OCI-LY1 (cell line): ENCODE data around the gene SLC23A2.
A peak's percentile ranks its signal among the peaks of the same experiment; 100 is the strongest.

Experiments
- H2AFZ ChIP-seq: fragments of 200-600 bp; sonication (generic), shearing (Covaris generic); 2 replicates; pipeline ENCODE4 v1.6.0; 2014; ENCODE audit warnings: antibody characterized with exemption, mild to moderate bottlenecking, low read length
- H3F3A ChIP-seq: fragments of 200-600 bp; sonication (generic), shearing (Covaris generic); 2 replicates; pipeline ENCODE4 v1.6.0; 2014; ENCODE audit warnings: mild to moderate bottlenecking, antibody characterized with exemption, low read length, moderate library complexity; ENCODE audit not compliant: insufficient read depth
- H3K27ac ChIP-seq: fragments of 200-600 bp; sonication (generic); 2 replicates; pipeline ENCODE4 v1.5.1; 2014; ENCODE audit warnings: low read length, mixed run types, mild to moderate bottlenecking, low read depth; ENCODE audit not compliant: poor library complexity, severe bottlenecking
- H3K27me3 ChIP-seq: fragments of 200-600 bp; sonication (generic); 2 replicates; pipeline ENCODE4 v1.6.0; 2014; ENCODE audit warnings: antibody characterized with exemption, mild to moderate bottlenecking, low read length, moderate library complexity; ENCODE audit not compliant: insufficient read depth
- H3K36me3 ChIP-seq: fragments of 200-600 bp; sonication (generic); 2 replicates; pipeline ENCODE4 v1.6.1; 2014; ENCODE audit warnings: mild to moderate bottlenecking, antibody characterized with exemption, low read length, moderate library complexity, mixed read lengths; ENCODE audit not compliant: insufficient read depth
- H3K4me1 ChIP-seq: fragments of 200-600 bp; sonication (generic); 2 replicates; pipeline ENCODE4 v1.5.1; 2014; ENCODE audit warnings: mild to moderate bottlenecking, low read length, moderate library complexity; ENCODE audit not compliant: insufficient read depth, severe bottlenecking
- H3K4me2 ChIP-seq: fragments of 200-600 bp; sonication (generic), shearing (Covaris generic); 2 replicates; pipeline ENCODE4 v1.6.1; 2014; ENCODE audit warnings: low read length
- H3K4me3 ChIP-seq: fragments of 200-600 bp; sonication (generic); 2 replicates; pipeline ENCODE4 v1.5.1; 2014; ENCODE audit warnings: low read length, low read depth, mild to moderate bottlenecking, mixed read lengths; ENCODE audit not compliant: poor library complexity, severe bottlenecking
- H3K79me2 ChIP-seq: fragments of 200-600 bp; shearing (Covaris generic); 2 replicates; pipeline ENCODE4 v1.6.1; 2016; ENCODE audit warnings: mixed run types, low read length, mixed read lengths; ENCODE audit not compliant: insufficient read depth
- H3K9ac ChIP-seq: fragments of 200-600 bp; sonication (generic), shearing (Covaris generic); 2 replicates; pipeline ENCODE4 v1.6.1; 2014; ENCODE audit warnings: mild to moderate bottlenecking, low read length, mixed read lengths
- H3K9me2 ChIP-seq: fragments of 200-600 bp; sonication (generic), shearing (Covaris generic); 2 replicates; pipeline ENCODE4 v1.6.1; 2014; ENCODE audit warnings: low read depth, mild to moderate bottlenecking, low read length, mixed read lengths
- H3K9me3 ChIP-seq: fragments of 200-600 bp; shearing (Covaris generic); 2 replicates; pipeline ENCODE4 v1.6.1; 2014; ENCODE audit warnings: low read length, mixed read lengths
- H4K20me1 ChIP-seq: fragments of 200-600 bp; sonication (generic), shearing (Covaris generic); 2 replicates; pipeline ENCODE4 v1.6.0; 2016; ENCODE audit warnings: mild to moderate bottlenecking, low read length; ENCODE audit not compliant: insufficient read depth
- EZH2 ChIP-seq: fragments of 200-600 bp; sonication (generic), shearing (Covaris generic); IDR thresholded peaks from 2 replicates; pipeline ENCODE4 v1.8.0; 2017; ENCODE audit warnings: borderline replicate concordance, mixed run types, mild to moderate bottlenecking, antibody characterized with exemption, low read length, moderate library complexity, mixed read lengths
- TF ChIP-seq, protein P1 (sequence below): fragments of 200-600 bp; sonication (generic), shearing (Covaris generic); IDR thresholded peaks from 2 replicates; pipeline ENCODE4 v1.5.1; 2017; ENCODE audit warnings: mild to moderate bottlenecking, antibody characterized with exemption, low read length, moderate library complexity, mixed read lengths

SLC23A2 gene

DNA sequence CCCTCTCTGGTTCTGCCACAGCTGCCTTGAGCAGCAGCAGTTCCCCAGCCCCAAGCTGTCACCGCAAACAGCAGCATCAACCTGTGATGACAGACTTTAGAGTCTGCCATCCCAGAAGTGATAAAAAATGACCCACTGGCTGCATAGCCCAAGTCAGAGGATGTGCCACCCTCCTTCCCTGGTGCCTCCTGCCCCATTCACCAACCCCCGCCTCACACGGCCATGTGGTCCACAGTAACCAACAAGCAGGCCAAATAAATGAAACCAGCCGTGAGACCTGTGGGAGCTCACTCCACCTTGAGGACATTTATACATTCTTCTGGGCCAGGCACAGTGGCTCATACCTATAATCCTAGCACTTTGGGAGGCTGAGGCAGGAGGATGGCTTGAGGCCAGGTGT, 181.4 kb downstream of the SLC23A2 start:
- no peaks in the 10 kb centered on the region for H3K9me3 ChIP-seq
- H2AFZ ChIP-seq, result no peak overlapping the region
- no peaks in the 10 kb centered on the region; the same call in 1 of the 2 replicates for H3F3A ChIP-seq
- no peaks in the 10 kb centered on the region for H4K20me1 ChIP-seq
- no peak for TF ChIP-seq EZH2
- TF ChIP-seq, protein P1, sequence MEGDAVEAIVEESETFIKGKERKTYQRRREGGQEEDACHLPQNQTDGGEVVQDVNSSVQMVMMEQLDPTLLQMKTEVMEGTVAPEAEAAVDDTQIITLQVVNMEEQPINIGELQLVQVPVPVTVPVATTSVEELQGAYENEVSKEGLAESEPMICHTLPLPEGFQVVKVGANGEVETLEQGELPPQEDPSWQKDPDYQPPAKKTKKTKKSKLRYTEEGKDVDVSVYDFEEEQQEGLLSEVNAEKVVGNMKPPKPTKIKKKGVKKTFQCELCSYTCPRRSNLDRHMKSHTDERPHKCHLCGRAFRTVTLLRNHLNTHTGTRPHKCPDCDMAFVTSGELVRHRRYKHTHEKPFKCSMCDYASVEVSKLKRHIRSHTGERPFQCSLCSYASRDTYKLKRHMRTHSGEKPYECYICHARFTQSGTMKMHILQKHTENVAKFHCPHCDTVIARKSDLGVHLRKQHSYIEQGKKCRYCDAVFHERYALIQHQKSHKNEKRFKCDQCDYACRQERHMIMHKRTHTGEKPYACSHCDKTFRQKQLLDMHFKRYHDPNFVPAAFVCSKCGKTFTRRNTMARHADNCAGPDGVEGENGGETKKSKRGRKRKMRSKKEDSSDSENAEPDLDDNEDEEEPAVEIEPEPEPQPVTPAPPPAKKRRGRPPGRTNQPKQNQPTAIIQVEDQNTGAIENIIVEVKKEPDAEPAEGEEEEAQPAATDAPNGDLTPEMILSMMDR, result no peak
- peaks cover 25% of the 10 kb centered on the region for H3K79me2 ChIP-seq
- H3K9me2 ChIP-seq, result no peaks in the 10 kb centered on the region
- peak overlapping the region; percentile 17; the same call in 1 of the 2 replicates for H3K9ac ChIP-seq
- peaks cover 68% of the 10 kb centered on the region for H3K36me3 ChIP-seq
- peak overlapping the region; percentile 21 for H3K4me3 ChIP-seq
- peak overlapping the region; percentile 45 for H3K27ac ChIP-seq
- H3K4me2 ChIP-seq, result peak overlapping the region; percentile 33; the same call in 1 of the 2 replicates
- no peaks in the 10 kb centered on the region for H3K27me3 ChIP-seq
- H3K4me1 ChIP-seq, result peaks cover 51% of the 10 kb centered on the region

DNA sequence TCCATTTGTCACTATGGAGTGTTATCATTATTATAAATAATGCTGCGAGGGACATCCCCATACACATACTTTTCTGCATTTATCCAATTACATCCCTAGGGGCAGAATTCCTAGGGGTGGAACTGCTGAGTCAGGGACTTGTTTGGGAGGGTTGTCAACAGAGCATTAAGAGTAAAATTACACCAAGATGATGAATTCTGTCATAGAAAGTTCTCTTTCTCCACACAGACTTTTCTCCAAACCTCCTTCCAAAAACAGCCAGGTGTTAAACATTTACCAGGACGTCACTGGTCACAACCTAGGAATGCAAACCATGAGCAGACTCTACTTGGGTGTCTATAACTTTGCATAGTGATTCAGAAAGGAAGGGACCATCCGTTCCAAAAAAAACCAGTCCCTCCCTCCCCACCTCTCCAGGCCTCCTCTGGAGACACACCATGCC, 184.1 kb downstream of the SLC23A2 start:
- H3K27ac ChIP-seq, result no peak overlapping the region
- H3K79me2 ChIP-seq, result peaks cover 25% of the 10 kb centered on the region
- H3K4me1 ChIP-seq, result peaks cover 69% of the 10 kb centered on the region
- H3K27me3 ChIP-seq, result no peaks in the 10 kb centered on the region
- H3K9me2 ChIP-seq, result no peaks in the 10 kb centered on the region
- H3F3A ChIP-seq, result peaks cover 8% of the 10 kb centered on the region; the same call in 1 of the 2 replicates
- TF ChIP-seq, protein P1, result no peak
- no peak overlapping the region for H3K4me2 ChIP-seq
- no peaks in the 10 kb centered on the region for H3K9me3 ChIP-seq
- no peak overlapping the region for H3K4me3 ChIP-seq
- peaks cover 68% of the 10 kb centered on the region for H3K36me3 ChIP-seq
- H3K9ac ChIP-seq, result no peak overlapping the region
- no peak overlapping the region for H2AFZ ChIP-seq
- H4K20me1 ChIP-seq, result no peaks in the 10 kb centered on the region

DNA sequence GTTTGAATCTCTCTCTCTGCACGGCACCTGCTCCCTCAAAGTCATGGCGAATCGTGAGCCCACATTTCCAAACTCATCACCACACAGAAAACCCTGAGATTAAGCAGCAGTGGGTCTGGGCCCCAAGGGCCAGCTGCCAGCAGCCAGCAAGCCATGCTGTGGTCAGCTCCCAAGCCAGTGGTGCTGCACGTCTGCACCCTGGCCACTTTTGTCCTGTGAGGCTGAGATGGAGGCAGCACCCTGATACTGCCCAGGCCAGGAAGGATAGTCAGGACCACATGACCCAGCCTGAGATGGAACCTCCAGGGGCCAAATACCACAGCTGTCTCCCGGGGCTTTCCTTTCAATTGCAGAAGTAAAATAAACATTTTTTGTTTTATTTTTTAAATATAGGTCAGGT, 185.7 kb downstream of the SLC23A2 start:
- Histone ChIP-seq H3K36me3 (peaks cover 56% of the 10 kb centered on the region), H3F3A (peaks cover 9% of the 10 kb centered on the region; the same call in 1 of the 2 replicates), H3K4me2 (peak overlapping the region; percentile 89), H3K27me3 (no peaks in the 10 kb centered on the region), H3K9me3 (no peaks in the 10 kb centered on the region), H3K9me2 (no peaks in the 10 kb centered on the region), H3K4me3 (peak overlapping the region; percentile 60), H3K27ac (peak overlapping the region; percentile 98), H4K20me1 (no peaks in the 10 kb centered on the region), H2AFZ (no peak overlapping the region), H3K9ac (peak overlapping the region; percentile 81), H3K4me1 (peaks cover 70% of the 10 kb centered on the region), H3K79me2 (peaks cover 17% of the 10 kb centered on the region)
- TF ChIP-seq, protein P1, result no peak
- TF ChIP-seq EZH2, result no peak
